Activated naive CD4-positive, alpha-beta T cell treated with anti-CD3 and anti-CD28 coated beads for 36 hours (primary cell): ENCODE results near the gene STXBP6. TPM values are rescaled to one million over a fixed set of nuclear protein-coding genes. Genes with fewer than 3 reads are reported as not detected.

Experiments used
- CTCF ChIA-PET: fragments of 350-600 bp; sonication (Branson Sonifier 250); formaldehyde crosslinking; loops from one replicate; lab custom pipeline; 2021; ENCODE audit warnings: antibody characterized with exemption; lab: Charles Lee
- DNase-seq: peaks from one replicate; pipeline ENCODE4 v3.0.0-alpha.2; 2020
- H3K27ac Mint-ChIP-seq: one replicate; pipeline ENCODE4 v1.8.0; 2021; ENCODE audit warnings: mild to moderate bottlenecking, mixed read lengths
- H3K27me3 Mint-ChIP-seq: one replicate; pipeline ENCODE4 v1.8.0; 2021; ENCODE audit warnings: low read depth, mixed read lengths
- H3K36me3 Mint-ChIP-seq: one replicate; pipeline ENCODE4 v1.8.0; 2021; ENCODE audit warnings: low read depth, mixed read lengths
- H3K4me1 Mint-ChIP-seq: one replicate; pipeline ENCODE4 v1.8.0; 2021; ENCODE audit warnings: low read depth, mixed read lengths
- H3K4me3 Mint-ChIP-seq: one replicate; pipeline ENCODE4 v1.8.0; 2021; ENCODE audit warnings: mild to moderate bottlenecking, moderate library complexity, mixed read lengths
- H3K9me3 Mint-ChIP-seq: one replicate; pipeline ENCODE4 v1.8.0; 2021; ENCODE audit warnings: mixed read lengths
- intact Hi-C: fragments of 100-400 bp; cut with micrococcal nuclease; formaldehyde crosslinking; loops from one replicate; pipeline ENCODE4 v1.15.1; 2023
- total RNA-seq, 2 experiments: library from RNA; stranded (reverse); gene quantifications; one replicate each; pipeline ENCODE4 v1.2.3, GENCODE V29; 2021

The STXBP6 gene
- total RNA-seq, 2 experiments from 2014 or later = not detected

DNA sequence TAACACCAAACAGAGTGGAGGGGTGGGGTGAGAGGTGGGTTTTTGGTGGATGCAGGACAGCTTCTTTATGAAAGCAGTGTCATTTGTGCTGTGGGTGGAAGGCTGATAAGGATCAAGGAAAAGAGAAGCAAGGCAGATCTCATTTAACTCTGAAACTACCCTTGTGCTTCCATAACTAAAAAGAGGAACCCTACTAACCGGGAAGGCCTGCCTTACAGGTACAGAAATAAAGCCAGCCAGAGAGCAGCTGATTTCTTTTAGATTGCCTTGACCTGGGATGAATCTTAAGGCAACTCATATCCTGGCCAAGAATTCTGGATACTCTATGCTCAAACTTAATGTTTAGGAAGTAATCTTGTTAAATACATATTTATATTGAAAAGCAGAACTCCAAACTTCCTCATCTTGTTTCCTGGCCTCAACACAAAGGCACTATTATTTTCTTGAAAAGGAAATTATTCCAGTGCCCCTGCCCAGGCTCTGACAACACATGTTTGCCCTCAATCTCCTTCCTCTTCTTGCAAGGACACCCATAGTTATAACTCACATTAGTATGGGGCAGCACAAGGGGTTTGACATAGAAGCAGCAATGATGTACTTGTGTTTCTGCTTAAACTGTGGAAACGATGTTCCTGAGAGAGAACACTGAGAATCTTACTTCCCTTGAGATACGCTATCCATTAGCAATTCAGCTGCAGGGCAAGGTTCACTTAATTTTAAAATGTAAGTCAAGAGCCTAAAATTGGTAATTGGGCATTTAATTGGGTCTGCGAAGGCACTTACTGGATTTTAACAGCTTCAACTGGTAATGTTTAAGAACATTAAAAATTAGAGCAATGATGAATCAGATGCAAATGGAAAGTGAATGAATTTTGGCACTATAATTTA is 173.7 kb downstream of the STXBP6 start:
- CTCF ChIA-PET = no interaction called here
- no peak for DNase-seq
- Mint-ChIP-seq H3K4me3 (no peak overlapping the region), H3K36me3 (no peaks in the 10 kb centered on the region), H3K9me3 (no peaks in the 10 kb centered on the region), H3K4me1 (no peaks in the 10 kb centered on the region), H3K27me3 (peaks cover 8% of the 10 kb centered on the region), H3K27ac (no peak overlapping the region)
- intact Hi-C loops = no loop called here

DNA sequence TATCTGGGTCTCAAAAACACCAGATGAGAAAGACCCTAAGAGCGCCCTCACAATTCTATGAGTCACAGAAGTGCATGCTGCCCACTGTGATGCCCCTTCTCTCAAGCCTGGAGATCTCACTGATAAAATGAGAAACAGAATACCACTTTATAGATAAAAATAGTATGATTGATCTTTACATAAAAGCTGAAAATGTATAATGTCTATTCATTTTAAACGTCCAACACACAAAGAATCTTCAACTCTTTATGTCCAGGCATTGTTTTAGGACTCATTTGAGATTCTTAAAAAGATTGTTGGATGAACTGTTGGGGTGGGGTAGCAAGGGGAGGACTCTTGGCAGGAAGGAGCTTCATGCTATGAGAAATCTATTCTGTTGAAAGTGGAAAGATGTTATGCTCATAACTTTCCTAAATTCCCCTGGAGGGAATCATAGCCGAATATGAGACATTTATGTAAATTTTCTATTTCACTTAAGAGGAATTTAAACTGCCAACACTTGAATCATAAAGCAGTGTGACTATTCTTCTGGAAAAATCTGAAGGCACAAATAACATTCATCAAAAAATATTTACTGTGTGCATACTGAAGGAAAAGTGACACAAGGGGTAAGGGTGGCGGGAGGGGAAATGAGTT is 174.6 kb downstream of the STXBP6 start:
- CTCF ChIA-PET = interaction anchor here (0.5 kb wide), 1 partner anchor 525 kb away, joined by 3 read pairs; no protein-coding TSS in a partner anchor
- no peak for DNase-seq
- Mint-ChIP-seq H3K4me1 (no peaks in the 10 kb centered on the region), H3K27ac (no peak overlapping the region), H3K4me3 (no peak overlapping the region), H3K27me3 (peaks cover 8% of the 10 kb centered on the region), H3K36me3 (no peaks in the 10 kb centered on the region), H3K9me3 (no peaks in the 10 kb centered on the region)
- intact Hi-C loops = no loop called here

DNA sequence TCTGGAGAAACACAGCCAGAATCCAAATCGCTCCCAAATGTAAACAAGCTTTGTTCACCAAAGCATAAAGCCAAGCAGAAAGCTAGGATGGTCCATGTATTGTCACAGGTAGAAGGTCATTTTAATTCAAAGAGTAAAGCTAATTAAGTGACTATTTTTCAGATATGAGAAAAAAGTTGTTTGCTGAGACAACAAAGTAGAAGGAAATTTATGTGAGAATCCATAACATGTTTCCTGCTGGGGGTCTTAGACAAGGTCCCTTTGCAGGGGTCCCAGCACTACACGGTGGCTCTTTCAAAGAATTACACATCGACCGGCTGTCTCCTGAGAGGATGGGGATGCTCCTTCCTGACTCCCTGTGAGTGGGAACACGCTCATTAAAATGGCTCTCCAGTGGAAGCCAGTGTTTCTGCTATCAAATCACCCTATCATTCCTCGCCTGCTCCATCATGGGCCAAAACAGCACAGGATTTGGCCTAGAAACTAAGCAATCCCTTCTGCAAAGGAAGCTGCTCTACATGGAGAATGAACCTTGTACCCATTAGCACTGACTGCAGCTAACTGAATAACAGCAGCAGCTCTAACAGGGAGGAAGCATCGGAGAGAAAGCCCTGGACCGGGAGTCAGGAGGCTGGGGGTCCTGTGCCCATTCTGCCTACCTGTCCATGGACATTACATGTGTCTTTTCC is 175.3 kb downstream of the STXBP6 start:
- intact Hi-C loops = no loop called here
- H3K36me3 Mint-ChIP-seq = no peaks in the 10 kb centered on the region
- CTCF ChIA-PET = interaction anchor here (0.5 kb wide), 1 partner anchor 526 kb away, joined by 3 read pairs; no protein-coding TSS in a partner anchor
- H3K9me3 Mint-ChIP-seq = no peaks in the 10 kb centered on the region
- H3K4me3 Mint-ChIP-seq = no peak overlapping the region
- H3K27me3 Mint-ChIP-seq = peaks cover 8% of the 10 kb centered on the region
- DNase-seq = no peak
- no peaks in the 10 kb centered on the region for H3K4me1 Mint-ChIP-seq
- H3K27ac Mint-ChIP-seq = no peak overlapping the region

DNA sequence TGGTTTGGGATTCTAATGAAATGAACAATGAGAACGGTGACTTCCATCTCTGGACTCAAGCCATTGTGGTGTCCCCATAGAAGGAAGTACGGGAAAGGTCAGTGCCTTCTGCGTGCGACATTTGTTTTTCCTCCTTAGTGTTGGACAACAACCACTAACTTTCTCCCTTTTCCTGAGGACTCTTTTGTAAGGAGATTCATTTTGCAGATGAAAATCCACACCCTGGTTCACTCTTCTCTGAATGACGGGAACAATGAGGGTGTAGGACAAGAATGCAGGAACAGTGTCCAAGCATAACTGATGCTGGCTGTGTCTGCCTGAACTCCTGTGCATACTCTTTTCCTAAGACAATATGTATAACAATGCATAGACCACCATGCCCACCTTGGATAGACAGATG is 176.4 kb downstream of the STXBP6 start:
- H3K4me1 Mint-ChIP-seq = no peaks in the 10 kb centered on the region
- no peaks in the 10 kb centered on the region for H3K9me3 Mint-ChIP-seq
- no peak overlapping the region for H3K27ac Mint-ChIP-seq
- CTCF ChIA-PET = no interaction called here
- intact Hi-C loops = no loop called here
- DNase-seq = no peak
- H3K4me3 Mint-ChIP-seq = no peak overlapping the region
- H3K36me3 Mint-ChIP-seq = no peaks in the 10 kb centered on the region
- H3K27me3 Mint-ChIP-seq = peaks cover 9% of the 10 kb centered on the region

DNA sequence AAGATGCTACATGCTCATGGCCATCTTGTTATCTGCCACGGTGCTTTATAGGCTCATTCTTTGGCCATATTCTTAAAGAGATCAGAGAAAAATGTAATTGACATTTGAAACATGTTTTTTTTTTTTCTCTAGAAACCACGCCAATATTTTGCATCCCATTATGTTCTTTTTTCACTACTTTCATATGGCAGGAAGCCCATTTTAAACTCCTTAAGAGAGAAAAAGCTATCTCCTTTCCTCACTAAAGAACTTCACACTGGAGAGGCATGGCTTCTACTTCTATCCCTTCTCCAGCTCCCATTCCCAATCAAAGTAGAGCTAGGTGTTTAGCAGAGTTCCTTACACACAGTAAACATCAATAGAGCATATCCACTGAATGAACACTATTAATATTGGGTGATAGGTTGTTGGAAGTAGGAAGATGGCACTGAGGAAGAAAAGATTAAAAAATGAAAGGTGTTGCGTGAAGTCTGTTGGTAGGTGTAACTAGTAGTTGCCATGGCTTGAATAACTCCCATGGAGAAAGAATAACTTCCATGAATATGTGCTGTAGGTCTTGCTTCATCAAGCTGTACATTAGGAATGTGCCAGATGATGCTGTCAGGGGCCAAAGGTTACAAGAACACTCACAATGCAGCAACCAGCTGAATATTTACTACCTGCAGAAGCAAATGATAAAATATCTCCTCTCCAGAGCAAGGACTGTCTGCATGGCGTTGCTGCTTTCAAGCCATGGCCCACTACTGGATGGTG is 178.8 kb downstream of the STXBP6 start:
- Mint-ChIP-seq H3K4me1 (no peaks in the 10 kb centered on the region), H3K36me3 (no peaks in the 10 kb centered on the region), H3K27me3 (peaks cover 11% of the 10 kb centered on the region), H3K27ac (no peak overlapping the region), H3K9me3 (no peaks in the 10 kb centered on the region), H3K4me3 (no peak overlapping the region)
- CTCF ChIA-PET = no interaction called here
- DNase-seq = no peak
- intact Hi-C loops = no loop called here

DNA sequence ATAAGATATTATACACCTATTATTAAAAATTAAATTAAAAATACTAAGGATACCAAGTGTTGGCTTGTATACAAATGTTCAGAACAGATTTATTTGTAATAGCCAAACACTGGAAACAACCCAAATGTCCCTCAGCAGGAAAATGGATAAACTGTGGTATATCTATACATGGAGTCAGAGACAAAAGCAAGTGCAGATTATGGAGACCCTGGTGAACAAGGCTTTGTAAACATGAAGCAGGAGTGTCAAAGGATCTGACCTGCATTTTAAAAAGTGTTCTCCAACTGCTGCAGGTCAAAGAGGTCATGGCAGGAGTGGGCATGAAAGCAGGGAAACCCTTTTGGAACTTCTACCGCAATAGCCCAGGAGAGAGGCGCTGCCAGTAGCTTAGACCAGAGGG is 181.6 kb downstream of the STXBP6 start:
- no peaks in the 10 kb centered on the region for H3K36me3 Mint-ChIP-seq
- intact Hi-C loops = no loop called here
- no peak overlapping the region for H3K27ac Mint-ChIP-seq
- peaks cover 8% of the 10 kb centered on the region for H3K27me3 Mint-ChIP-seq
- no peaks in the 10 kb centered on the region for H3K4me1 Mint-ChIP-seq
- no peaks in the 10 kb centered on the region for H3K9me3 Mint-ChIP-seq
- CTCF ChIA-PET = no interaction called here
- no peak for DNase-seq
- H3K4me3 Mint-ChIP-seq = no peak overlapping the region

DNA sequence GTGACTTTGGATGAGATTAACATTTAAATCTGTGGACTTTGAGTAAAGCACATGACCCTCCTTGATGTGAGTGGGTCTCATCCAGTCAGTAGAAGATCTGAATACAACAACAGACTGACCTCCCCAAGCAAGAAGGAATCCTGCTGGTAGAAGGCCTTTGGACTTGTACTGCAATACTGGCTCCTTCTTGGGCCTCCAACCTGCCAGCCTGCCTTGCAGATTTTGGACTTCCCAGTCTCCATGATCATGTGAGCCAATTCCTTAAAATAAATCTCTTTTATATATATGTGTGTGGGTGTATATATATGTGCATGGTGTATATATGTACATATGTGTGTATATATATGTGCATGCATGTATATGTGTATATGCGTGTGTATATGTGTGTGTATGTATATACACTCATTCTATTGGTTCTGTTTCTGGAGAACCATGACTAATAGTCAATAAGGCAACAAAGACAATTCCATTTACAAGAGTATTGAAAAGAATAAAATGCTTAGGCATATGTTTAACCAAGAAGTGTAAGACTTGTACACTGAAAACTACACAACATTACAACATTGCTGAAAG is 183.8 kb downstream of the STXBP6 start:
- no peaks in the 10 kb centered on the region for H3K4me1 Mint-ChIP-seq
- CTCF ChIA-PET = no interaction called here
- H3K27me3 Mint-ChIP-seq = peaks cover 5% of the 10 kb centered on the region
- H3K9me3 Mint-ChIP-seq = no peaks in the 10 kb centered on the region
- H3K4me3 Mint-ChIP-seq = no peak overlapping the region
- DNase-seq = no peak
- H3K36me3 Mint-ChIP-seq = no peaks in the 10 kb centered on the region
- no peak overlapping the region for H3K27ac Mint-ChIP-seq
- intact Hi-C loops = no loop called here

DNA sequence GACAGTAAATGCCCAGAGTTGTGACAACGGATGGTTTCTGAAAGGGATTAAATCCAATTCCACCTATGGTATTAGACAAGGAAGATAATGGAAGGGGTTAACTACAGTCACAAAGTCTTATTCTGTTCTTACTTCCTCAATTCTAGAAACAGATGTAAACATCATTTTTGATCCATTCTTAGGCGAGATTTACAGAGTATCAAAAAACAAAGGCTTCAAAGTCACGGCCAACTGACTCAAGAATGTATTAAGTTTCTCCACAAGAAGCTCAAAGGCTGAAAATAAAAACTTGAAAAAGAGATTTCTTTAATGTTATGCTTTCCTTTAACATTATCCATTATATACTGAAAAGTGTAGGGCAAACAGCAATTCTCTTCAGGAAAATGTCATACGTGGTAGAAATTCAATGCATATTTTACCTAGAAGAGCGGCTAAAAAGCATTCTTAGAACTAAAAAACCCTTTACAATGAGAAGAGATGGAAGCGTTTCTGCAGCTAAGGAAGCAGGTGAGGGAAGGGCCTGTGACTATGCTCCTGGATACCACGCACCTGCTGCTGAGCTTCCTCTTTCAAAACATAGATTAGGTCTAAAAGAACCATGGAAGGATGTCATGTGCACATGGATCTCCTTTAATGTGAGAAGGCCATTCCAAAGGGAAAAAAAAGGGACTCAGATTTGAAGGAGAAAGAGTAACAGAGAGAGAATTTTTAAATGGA is 185.8 kb downstream of the STXBP6 start:
- intact Hi-C loops = no loop called here
- no peak overlapping the region for H3K27ac Mint-ChIP-seq
- H3K27me3 Mint-ChIP-seq = peaks cover 8% of the 10 kb centered on the region
- no peak for DNase-seq
- no peaks in the 10 kb centered on the region for H3K9me3 Mint-ChIP-seq
- H3K36me3 Mint-ChIP-seq = no peaks in the 10 kb centered on the region
- H3K4me1 Mint-ChIP-seq = no peaks in the 10 kb centered on the region
- no peak overlapping the region for H3K4me3 Mint-ChIP-seq
- CTCF ChIA-PET = no interaction called here

DNA sequence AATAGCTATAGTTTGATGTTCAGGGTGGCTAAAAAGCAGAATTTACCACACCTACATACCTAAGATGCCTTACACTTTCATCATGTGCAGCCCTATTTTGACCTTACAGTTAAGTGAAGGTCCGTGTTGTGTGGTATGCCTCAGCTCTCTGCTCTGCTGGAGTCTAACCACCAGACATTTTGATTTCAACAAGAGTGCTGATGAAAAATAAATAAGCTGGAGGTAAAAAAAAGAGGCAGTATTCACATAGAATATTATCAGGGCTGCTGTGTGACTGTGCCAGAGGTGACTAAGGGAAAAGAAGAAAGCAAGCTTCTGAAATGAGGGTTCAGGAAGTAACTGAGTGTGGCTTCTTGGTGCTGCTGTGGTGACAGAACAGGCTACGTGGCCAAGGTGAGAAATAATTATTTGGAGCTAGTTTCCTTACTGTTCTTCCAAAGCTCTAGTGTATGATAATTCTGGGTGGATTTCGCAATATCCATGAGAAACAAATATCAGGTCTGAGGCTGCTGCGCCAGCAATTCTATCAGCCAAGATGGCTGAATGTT is 188.8 kb downstream of the STXBP6 start:
- intact Hi-C loops = no loop called here

DNA sequence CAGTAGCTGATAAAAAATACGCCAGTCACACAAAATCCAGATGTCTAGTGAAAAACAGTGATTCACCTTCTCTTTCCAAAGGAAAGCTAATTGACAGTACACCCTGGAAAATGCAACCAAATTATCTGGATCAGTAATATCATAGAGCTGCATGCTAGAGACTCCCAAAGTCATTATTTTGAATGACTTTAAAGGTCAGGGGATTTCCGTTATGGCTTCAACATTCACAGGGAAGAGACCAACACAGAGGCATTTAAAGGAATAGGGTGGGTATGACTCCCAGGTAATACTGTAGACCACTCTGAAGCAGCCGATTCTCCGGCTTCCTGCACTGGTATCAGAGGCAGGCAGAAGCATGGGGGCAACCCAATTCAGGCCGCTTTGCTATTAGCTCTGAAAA is 190.4 kb downstream of the STXBP6 start:
- H3K9me3 Mint-ChIP-seq = no peaks in the 10 kb centered on the region
- H3K36me3 Mint-ChIP-seq = no peaks in the 10 kb centered on the region
- no peak overlapping the region for H3K27ac Mint-ChIP-seq
- CTCF ChIA-PET = no interaction called here
- peaks cover 13% of the 10 kb centered on the region for H3K27me3 Mint-ChIP-seq
- no peak overlapping the region for H3K4me3 Mint-ChIP-seq
- H3K4me1 Mint-ChIP-seq = no peaks in the 10 kb centered on the region
- intact Hi-C loops = no loop called here
- no peak for DNase-seq

More for the DNA sequence above, 188.8 kb downstream of the STXBP6 start:
- DNase-seq = no peak
- Mint-ChIP-seq H3K36me3 (no peaks in the 10 kb centered on the region), H3K4me1 (no peaks in the 10 kb centered on the region), H3K27me3 (peaks cover 10% of the 10 kb centered on the region), H3K27ac (no peak overlapping the region), H3K9me3 (no peaks in the 10 kb centered on the region), H3K4me3 (no peak overlapping the region)
- CTCF ChIA-PET = interaction anchor here (0.8 kb wide), 1 partner anchor 151 kb away, joined by 4 read pairs; no protein-coding TSS in a partner anchor

DNA sequence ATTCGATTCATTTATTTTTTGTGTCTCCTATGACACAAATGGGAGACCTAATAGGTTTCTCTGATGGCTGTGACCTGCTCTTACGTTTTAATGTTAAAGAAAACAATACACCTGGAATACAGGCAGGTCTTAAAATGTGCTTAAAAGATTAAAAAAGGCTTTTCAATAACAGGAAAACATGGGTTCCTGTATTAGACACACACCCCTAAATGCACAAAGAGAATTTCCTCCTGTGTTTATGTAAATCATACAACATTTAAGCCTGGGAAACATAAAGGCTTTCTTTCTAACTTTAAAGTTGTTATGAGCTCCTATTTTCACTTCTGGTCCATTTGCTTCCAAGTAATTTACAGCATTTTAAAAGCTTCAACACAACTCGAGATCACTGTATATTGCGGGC is 191.3 kb downstream of the STXBP6 start:
- Mint-ChIP-seq H3K27ac (no peak overlapping the region), H3K4me3 (no peak overlapping the region), H3K9me3 (no peaks in the 10 kb centered on the region), H3K4me1 (no peaks in the 10 kb centered on the region), H3K36me3 (no peaks in the 10 kb centered on the region), H3K27me3 (peaks cover 13% of the 10 kb centered on the region)
- intact Hi-C loops = no loop called here
- CTCF ChIA-PET = no interaction called here
- no peak for DNase-seq
